Glutamatergic neuron (in vitro differentiated cells): ENCODE data around the gene RHBDF1. TPM values are rescaled to one million over a fixed set of nuclear protein-coding genes. Genes with fewer than 3 reads are reported as not detected.

Experiments
- DNase-seq: peaks from one replicate; pipeline ENCODE4 v3.0.0; 2022
- H3K27ac Mint-ChIP-seq: one replicate; pipeline ENCODE4 v1.8.0; 2020; ENCODE audit warnings: mild to moderate bottlenecking, mixed read lengths, inconsistent platforms; ENCODE audit not compliant: unreplicated experiment
- H3K27me3 Mint-ChIP-seq: one replicate; pipeline ENCODE4 v1.8.0; 2020; ENCODE audit warnings: mild to moderate bottlenecking, moderate library complexity, mixed read lengths, inconsistent platforms; ENCODE audit not compliant: unreplicated experiment
- H3K36me3 Mint-ChIP-seq: one replicate; pipeline ENCODE4 v1.8.0; 2020; ENCODE audit warnings: mild to moderate bottlenecking, mixed read lengths, inconsistent platforms; ENCODE audit not compliant: unreplicated experiment
- H3K4me1 Mint-ChIP-seq: one replicate; pipeline ENCODE4 v1.8.0; 2020; ENCODE audit warnings: mild to moderate bottlenecking, low read depth, mixed read lengths, inconsistent platforms; ENCODE audit not compliant: unreplicated experiment
- H3K4me3 Mint-ChIP-seq: one replicate; pipeline ENCODE4 v1.8.0; 2020; ENCODE audit warnings: mild to moderate bottlenecking, mixed read lengths, inconsistent platforms; ENCODE audit not compliant: unreplicated experiment
- H3K9me3 Mint-ChIP-seq: one replicate; pipeline ENCODE4 v1.8.0; 2020; ENCODE audit warnings: mild to moderate bottlenecking, moderate library complexity, mixed read lengths, inconsistent platforms; ENCODE audit not compliant: unreplicated experiment
- CTCF ChIP-seq: fragments of 200-600 bp; sonication (generic); IDR thresholded peaks from one replicate; pipeline ENCODE4 v1.5.0; 2021; ENCODE audit not compliant: partially characterized antibody, unreplicated experiment
- total RNA-seq: library from RNA; stranded (reverse); fragmentation: NEBNext Ultra II Directional; extraction: Animal tissue kit (Norgen Biotek cat#: 25700); gene quantifications from one replicate; pipeline ENCODE4 v1.2.1, GENCODE V29; 2021; ENCODE audit not compliant: unreplicated experiment

RHBDF1 gene
- total RNA-seq, 1 donor from 2014 or later = 25.2 TPM

DNA sequence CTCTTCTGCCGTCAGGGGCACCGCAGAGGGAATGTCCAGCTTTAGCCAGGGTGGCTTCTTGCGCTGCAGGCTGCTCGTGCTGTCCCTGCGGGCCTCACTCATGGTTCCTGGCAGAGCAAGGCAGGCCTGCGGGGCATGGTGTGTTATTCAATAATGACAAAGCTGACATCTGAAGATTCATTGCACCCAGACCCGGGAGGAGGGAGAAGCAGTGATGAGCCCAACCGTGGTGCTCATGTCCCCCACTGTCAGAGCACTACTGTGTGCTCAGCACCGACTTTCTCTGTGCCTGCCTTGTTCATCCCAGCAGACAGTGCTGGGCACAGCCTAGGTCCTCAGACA is 7.5 kb downstream of the RHBDF1 start:
- Mint-ChIP-seq H3K27me3 (peaks cover 10% of the 10 kb centered on the region), H3K4me1 (peaks cover 11% of the 10 kb centered on the region), H3K27ac (no peak overlapping the region), H3K4me3 (no peak overlapping the region), H3K36me3 (peaks cover 6% of the 10 kb centered on the region), H3K9me3 (peaks cover 7% of the 10 kb centered on the region)
- TF ChIP-seq CTCF = no peak
- no peak for DNase-seq

GRCh38 chr16:63998-64913 is 8.2 kb downstream of the RHBDF1 start:
- Mint-ChIP-seq H3K27ac (no peak overlapping the region), H3K4me1 (peaks cover 7% of the 10 kb centered on the region), H3K9me3 (peaks cover 3% of the 10 kb centered on the region), H3K27me3 (peaks cover 7% of the 10 kb centered on the region), H3K36me3 (peaks cover 6% of the 10 kb centered on the region), H3K4me3 (no peak overlapping the region)
- no peak for DNase-seq
- no peak for TF ChIP-seq CTCF

DNA sequence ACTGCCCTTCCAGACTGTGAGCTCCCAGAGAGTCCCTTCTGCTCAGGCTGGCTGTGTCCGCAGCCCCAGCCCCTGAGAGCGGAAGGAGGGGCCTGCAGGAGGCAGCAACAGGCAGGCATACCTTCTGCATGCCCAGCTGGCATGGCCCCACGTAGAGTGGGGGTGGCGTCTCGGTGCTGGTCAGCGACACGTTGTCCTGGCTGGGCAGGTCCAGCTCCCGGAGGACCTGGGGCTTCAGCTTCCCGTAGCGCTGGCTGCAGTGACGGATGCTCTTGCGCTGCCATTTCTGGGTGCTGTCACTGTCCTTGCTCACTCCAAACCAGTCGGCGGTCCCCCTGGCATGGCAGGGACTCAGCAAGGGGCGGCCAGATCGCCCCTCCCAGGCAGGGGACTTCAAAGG is 9.0 kb downstream of the RHBDF1 start:
- no peak for DNase-seq
- TF ChIP-seq CTCF = no peak
- H3K4me3 Mint-ChIP-seq = no peak overlapping the region
- H3K36me3 Mint-ChIP-seq = peaks cover 6% of the 10 kb centered on the region
- H3K9me3 Mint-ChIP-seq = peaks cover 3% of the 10 kb centered on the region
- H3K27ac Mint-ChIP-seq = no peak overlapping the region
- peaks cover 5% of the 10 kb centered on the region for H3K4me1 Mint-ChIP-seq
- H3K27me3 Mint-ChIP-seq = peaks cover 8% of the 10 kb centered on the region

- TF ChIP-seq CTCF = no peak
- H3K36me3 Mint-ChIP-seq = peaks cover 10% of the 10 kb centered on the region
- no peak for DNase-seq
These were observed 9.5 kb downstream of the RHBDF1 start for GRCh38 chr16:62968-63391.

GRCh38 chr16:62283-62967 is 10.0 kb downstream of the RHBDF1 start:
- H3K27ac Mint-ChIP-seq = no peak overlapping the region
- no peak for TF ChIP-seq CTCF
- H3K36me3 Mint-ChIP-seq = peaks cover 13% of the 10 kb centered on the region
- peaks cover 1% of the 10 kb centered on the region for H3K9me3 Mint-ChIP-seq
- no peak overlapping the region for H3K4me3 Mint-ChIP-seq
- H3K27me3 Mint-ChIP-seq = peaks cover 8% of the 10 kb centered on the region
- peaks cover 3% of the 10 kb centered on the region for H3K4me1 Mint-ChIP-seq
- DNase-seq = no peak

More at GRCh38 chr16:62968-63391, 9.5 kb downstream of the RHBDF1 start:
- H3K9me3 Mint-ChIP-seq = peaks cover 3% of the 10 kb centered on the region
- H3K4me3 Mint-ChIP-seq = no peak overlapping the region
- peaks cover 5% of the 10 kb centered on the region for H3K4me1 Mint-ChIP-seq
- no peak overlapping the region for H3K27ac Mint-ChIP-seq
- peaks cover 8% of the 10 kb centered on the region for H3K27me3 Mint-ChIP-seq
